GM18507 (cell line): ENCODE results near the gene INHBB.

Source experiments
- DNase-seq: peaks from one replicate; pipeline ENCODE4 v3.0.0; 2011; ENCODE audit warnings: low read depth; ENCODE audit not compliant: insufficient read length; ENCODE audit errors: extremely low spot score
- FAIRE-seq: peaks from 2 replicates; lab custom pipeline; 2011; peaks lifted over from hg19 to GRCh38; lab: Jason Lieb, UNC

The INHBB gene

DNA sequence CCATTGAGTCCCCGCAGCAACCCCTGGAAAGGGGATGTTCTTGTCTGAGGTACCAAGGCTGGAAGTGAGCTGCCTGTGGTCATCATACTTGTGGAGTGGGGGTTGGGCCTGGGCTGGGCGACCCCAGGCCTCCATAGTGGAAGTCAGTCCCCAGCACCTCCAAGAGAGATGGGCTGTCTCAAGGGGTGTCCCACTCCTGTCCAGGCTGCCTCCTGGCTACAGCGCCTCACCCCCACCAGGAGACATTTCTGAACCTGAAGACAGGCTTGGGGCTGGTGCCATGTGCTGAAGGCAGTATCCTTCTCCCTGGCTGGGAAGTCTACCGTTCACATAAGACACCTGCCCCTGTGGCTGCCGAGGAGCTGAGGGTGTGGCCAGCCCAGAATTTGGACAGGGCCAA lies 28.9 kb downstream of the INHBB start:
- DNase-seq (no peak), FAIRE-seq (no peak)

DNA sequence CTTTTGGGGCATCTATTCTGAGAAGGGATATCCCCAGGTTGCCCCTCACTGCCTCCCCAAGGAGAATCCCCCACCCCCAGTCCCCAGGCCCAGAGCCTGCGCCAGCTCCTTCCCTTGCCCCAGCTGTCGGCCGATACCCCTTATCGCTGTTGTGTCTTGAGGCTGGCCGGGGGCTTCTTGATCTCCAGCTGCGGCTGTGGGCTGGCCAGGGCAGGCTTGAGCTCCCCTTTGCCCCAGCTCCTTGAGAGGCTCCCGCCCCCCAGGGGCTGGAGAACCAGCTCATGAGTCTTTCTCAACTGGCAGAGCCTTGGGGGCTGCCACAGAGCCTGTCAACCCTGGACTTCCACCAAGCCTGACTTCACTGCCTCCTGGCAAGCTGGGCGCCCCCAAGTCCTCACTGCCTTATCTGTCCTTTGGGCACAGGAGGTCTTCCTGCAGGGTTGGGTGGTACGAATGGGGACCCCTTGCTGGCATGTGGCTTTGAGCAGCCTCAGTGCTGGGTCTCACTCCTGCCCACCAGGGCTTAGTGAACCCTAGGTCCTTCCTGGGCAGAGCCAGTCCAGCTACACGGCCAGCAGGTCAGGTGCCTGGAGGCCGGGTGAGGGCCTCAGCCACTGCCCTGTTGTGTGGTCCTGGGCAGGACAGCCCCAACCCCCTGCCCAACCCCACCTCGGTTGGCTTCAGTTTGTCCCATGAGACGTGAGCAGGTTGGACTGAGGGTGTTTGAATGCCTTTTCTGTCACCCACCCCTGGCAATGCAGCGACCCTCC lies 29.5 kb downstream of the INHBB start:
- no peak for DNase-seq
- no peak for FAIRE-seq

DNA sequence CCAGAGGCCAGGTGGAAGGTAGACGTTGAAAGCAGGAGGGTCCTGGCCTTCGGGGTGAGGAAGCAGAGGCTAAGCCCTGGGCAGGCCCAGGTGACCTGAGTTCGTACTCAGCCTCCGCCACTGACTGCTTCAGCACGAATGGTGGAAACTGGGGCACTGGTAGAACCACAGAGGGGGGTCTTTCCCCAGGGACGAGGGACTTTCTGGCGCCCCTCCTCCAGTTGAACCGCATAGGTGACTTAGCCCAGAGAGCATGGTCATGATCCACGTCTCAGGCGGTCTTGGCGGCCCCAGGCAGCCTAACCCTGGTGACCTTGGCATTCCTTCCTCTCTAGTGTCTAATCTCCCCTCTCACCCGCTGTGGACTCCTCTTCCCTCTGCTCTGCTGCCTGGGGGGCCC lies 30.2 kb downstream of the INHBB start:
- no peak for FAIRE-seq

GRCh38 chr2:120376679-120377640 lies 31.0 kb downstream of the INHBB start:
- DNase-seq, result no peak
- no peak for FAIRE-seq

More for the DNA sequence above, 30.2 kb downstream of the INHBB start:
- no peak for DNase-seq

GRCh38 chr2:120378605-120379004 lies 32.7 kb downstream of the INHBB start:
- DNase-seq (no peak), FAIRE-seq (no peak)

GRCh38 chr2:120379916-120380893 lies 34.3 kb downstream of the INHBB start:
- no peak for FAIRE-seq
- no peak for DNase-seq

GRCh38 chr2:120381192-120381591 lies 35.3 kb downstream of the INHBB start:
- FAIRE-seq (no peak), DNase-seq (no peak)

DNA sequence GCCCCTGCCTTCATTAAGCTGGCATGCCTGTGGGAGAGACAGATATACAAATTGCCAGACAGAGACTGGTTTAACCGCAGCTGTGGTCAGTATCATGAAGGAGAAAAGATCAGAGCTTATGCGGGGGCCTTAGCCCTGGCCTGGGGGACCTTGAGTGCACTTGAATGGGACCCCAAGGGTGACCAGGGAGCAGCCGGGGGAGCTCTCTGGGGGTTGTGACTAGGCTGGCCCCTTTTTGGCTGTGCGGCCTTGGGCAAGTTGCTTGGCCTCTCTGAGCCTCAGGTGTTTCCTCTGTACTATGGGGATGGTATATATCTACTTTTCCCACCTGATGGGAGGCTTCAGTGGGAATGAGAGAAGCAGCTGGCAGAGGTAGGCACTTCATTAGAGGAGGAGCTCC lies 35.7 kb downstream of the INHBB start:
- DNase-seq (no peak), FAIRE-seq (no peak)

GRCh38 chr2:120382541-120383144 lies 36.7 kb downstream of the INHBB start:
- FAIRE-seq (no peak), DNase-seq (no peak)

DNA sequence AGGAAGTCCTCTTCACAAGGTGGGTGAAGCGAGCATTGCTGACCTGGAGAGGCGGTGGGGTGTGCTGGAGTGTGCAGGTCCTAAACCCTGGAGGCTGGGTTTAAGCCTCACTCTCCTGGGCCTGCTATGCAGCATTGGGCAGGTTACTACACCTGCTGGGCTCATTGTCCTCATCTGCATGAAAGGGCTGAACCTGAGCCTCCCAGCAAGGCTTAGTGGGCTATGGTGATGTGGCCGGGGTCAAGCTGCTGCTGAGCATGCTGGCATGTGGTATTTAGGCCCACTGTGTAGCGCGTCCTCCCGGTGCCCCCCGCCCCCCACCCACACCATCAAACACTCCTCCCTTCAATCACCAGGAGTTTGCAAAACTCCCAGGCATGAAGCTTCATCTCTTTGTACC lies 37.3 kb downstream of the INHBB start:
- FAIRE-seq (no peak), DNase-seq (no peak)

DNA sequence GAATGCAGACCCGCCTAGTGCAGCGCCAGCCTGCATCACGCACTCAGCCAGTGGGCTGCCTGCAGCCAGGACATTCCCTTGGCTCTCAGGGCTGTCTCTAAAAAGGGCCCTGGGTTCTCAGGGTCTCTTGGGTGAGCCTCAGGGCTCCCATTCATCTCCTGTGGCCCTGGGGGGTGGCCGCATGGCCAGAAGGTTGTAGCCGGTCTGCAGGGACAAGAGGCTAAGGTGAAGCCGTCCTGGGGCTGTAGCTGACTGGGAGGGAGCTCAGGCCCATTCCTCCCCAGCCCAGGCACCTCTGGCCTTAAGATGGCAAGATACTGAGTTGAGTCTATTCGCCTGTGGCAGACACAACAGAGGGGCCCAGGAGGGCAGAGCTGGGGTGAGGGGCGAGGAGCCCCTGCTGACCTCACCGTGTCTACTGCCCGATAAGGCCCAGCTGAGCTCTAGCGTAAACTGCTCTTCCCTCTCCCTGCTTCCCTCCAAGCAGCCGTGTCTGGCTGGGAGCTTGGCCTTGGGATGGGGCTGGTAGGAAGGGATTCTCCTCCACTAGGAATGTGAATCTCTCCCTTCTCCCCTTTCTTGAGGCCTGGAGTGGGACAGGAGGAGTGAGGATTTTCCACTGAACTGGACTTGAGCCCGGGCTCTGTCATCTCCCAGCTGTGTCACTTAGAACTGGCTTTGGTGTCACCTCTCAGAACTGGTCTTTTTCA lies 37.9 kb downstream of the INHBB start:
- FAIRE-seq (no peak), DNase-seq (no peak)

GRCh38 chr2:120384486-120385354 lies 38.8 kb downstream of the INHBB start:
- DNase-seq (no peak), FAIRE-seq (no peak)

- DNase-seq (no peak), FAIRE-seq (no peak)
Measured at GRCh38 chr2:120385355-120386127, 39.6 kb downstream of the INHBB start.

GRCh38 chr2:120388222-120389035 lies 42.5 kb downstream of the INHBB start:
- FAIRE-seq, result no peak

GRCh38 chr2:120389036-120389391 lies 43.1 kb downstream of the INHBB start:
- DNase-seq (no peak), FAIRE-seq (no peak)

More at GRCh38 chr2:120388222-120389035, 42.5 kb downstream of the INHBB start:
- no peak for DNase-seq

DNA sequence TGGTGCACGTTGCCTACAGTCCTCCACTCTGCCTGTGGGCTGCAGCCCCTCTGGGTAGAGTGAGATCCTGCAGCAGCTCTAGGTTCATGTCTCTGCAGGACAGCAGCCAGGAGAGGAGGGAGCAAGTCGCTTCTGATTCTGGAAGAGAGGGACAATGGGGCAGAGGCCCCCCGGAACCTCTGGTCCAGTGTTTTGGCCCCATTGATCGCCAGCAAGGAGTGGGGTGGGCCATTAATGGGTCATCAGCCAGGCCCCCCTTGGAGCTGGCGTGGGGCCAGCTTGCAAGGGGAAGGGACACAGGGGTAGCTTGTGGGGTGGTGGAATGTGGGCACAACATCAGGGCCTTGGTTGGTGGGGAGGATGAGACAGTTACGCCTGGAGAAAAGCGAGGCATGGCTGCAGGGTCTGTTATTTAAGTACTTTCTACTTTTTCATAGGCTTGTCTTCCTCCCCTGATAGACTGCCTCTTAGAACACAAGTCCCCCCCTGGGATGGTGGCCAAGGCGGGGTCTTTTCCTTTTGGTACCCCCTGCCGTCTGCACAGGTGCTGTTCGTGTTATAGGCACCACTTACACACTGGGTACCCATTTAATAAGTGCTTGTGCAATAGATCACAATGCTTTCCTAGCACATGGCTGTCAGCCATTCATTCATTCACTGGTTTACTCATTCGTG lies 44.6 kb downstream of the INHBB start:
- FAIRE-seq, result no peak
- DNase-seq, result no peak
